Lower leg skin (tissue), 3 donors: ENCODE data around the gene OR52I1.

ENCODE experiments used
- POLR2A ChIP-seq, 2 donors: fragments of 450-650 bp; IDR thresholded peaks; one replicate each; pipeline ENCODE4 v1.6.1; 2016 to 2017; ENCODE audit warnings: antibody characterized with exemption in 2 of 2, mild to moderate bottlenecking in 1 of 2, moderate library complexity in 1 of 2
- TF ChIP-seq, protein P1 (sequence below), 3 donors: fragments of 450-650 bp; IDR thresholded peaks; one replicate each; pipeline ENCODE4 v1.5.1; 2016; ENCODE audit warnings: antibody characterized with exemption in 3 of 3, mild to moderate bottlenecking in 3 of 3, moderate library complexity in 2 of 3

- TF ChIP-seq, protein P1, sequence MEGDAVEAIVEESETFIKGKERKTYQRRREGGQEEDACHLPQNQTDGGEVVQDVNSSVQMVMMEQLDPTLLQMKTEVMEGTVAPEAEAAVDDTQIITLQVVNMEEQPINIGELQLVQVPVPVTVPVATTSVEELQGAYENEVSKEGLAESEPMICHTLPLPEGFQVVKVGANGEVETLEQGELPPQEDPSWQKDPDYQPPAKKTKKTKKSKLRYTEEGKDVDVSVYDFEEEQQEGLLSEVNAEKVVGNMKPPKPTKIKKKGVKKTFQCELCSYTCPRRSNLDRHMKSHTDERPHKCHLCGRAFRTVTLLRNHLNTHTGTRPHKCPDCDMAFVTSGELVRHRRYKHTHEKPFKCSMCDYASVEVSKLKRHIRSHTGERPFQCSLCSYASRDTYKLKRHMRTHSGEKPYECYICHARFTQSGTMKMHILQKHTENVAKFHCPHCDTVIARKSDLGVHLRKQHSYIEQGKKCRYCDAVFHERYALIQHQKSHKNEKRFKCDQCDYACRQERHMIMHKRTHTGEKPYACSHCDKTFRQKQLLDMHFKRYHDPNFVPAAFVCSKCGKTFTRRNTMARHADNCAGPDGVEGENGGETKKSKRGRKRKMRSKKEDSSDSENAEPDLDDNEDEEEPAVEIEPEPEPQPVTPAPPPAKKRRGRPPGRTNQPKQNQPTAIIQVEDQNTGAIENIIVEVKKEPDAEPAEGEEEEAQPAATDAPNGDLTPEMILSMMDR (IDR thresholded peaks at IDR 0.05) = no peak
- no peak for TF ChIP-seq POLR2A (IDR thresholded peaks at IDR 0.05)
These were observed 25.7 kb downstream of the OR52I1 start for GRCh38 chr11:4619514-4619913.
